ENCODE data around the gene CMC1. TPM values are rescaled to one million over a fixed set of nuclear protein-coding genes. Genes with fewer than 3 reads are reported as not detected.

Gene CMC1
- total RNA-seq, 1 donor from 2014 or later, result 11.8 TPM

DNA sequence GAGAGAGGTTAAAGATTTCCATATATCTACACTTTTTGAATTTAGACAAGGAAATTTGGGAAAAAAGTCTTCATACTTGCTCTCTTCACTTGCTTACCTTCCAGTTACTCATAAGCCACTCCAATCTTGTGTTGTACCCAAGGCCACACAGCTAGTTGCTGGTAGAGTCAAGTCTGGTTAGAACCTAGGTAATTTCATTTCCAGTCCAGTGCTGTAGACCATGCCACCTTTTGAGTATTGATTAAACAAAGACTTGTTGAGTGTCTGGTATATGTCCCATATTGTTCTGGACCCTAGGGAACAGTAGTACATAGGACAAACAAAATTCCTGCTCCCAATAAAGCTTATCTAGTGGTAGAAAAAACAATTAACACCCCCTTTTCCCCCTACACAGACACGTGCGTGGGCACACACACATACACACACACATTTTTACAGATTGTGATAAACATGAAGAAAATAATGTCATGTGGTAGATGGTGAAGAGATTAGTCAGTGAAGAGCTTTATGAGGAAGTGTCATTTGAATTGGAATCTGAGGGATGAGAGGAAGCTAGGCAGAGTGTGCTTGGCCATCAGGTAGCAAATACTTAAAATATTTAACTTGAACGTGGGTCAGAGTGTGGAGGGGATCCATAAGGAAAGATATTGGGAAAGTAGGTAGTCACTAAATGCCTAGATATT lies 2.1 kb downstream of the CMC1 start:
- no peak overlapping the region for H3K27ac Mint-ChIP-seq (ENCODE audit: unreplicated experiment)
- H3K4me1 Mint-ChIP-seq (ENCODE audit: unreplicated experiment), result peaks cover 16% of the 10 kb centered on the region
- H3K4me3 Mint-ChIP-seq (ENCODE audit: unreplicated experiment), result peak overlapping the region; percentile 18
- no peaks in the 10 kb centered on the region for H3K9me3 Mint-ChIP-seq (ENCODE audit: unreplicated experiment)
- no peaks in the 10 kb centered on the region for H3K36me3 Mint-ChIP-seq (ENCODE audit: unreplicated experiment)
- TF ChIP-seq, protein P1, sequence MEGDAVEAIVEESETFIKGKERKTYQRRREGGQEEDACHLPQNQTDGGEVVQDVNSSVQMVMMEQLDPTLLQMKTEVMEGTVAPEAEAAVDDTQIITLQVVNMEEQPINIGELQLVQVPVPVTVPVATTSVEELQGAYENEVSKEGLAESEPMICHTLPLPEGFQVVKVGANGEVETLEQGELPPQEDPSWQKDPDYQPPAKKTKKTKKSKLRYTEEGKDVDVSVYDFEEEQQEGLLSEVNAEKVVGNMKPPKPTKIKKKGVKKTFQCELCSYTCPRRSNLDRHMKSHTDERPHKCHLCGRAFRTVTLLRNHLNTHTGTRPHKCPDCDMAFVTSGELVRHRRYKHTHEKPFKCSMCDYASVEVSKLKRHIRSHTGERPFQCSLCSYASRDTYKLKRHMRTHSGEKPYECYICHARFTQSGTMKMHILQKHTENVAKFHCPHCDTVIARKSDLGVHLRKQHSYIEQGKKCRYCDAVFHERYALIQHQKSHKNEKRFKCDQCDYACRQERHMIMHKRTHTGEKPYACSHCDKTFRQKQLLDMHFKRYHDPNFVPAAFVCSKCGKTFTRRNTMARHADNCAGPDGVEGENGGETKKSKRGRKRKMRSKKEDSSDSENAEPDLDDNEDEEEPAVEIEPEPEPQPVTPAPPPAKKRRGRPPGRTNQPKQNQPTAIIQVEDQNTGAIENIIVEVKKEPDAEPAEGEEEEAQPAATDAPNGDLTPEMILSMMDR (IDR thresholded peaks at IDR 0.05), result no peak
- H3K27me3 Mint-ChIP-seq (ENCODE audit: unreplicated experiment), result peaks cover 7% of the 10 kb centered on the region
- DNase-seq (ENCODE audit: extremely low spot score, unreplicated experiment), result no peak

DNA sequence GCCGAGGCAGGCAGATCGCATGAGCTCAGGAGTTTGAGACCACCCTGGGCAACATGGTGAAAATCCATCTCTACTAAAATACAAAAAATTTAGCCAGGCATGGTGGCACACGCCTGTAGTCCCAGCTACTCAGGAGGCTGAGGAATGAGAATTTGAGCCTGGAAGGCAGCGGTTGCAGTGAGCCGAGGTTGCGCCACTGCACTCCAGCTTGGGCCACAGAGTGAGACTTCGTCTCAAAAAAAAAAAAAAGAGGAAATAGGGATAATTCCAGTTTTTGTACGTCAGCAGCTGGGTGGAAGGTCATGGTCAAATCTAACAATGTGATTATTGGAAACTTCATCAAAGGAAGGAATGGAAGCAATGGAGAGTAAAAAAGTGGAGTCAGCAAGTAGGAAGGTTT lies 3.1 kb downstream of the CMC1 start:
- Mint-ChIP-seq H3K9me3 (ENCODE audit: unreplicated experiment) (no peaks in the 10 kb centered on the region), H3K4me3 (ENCODE audit: unreplicated experiment) (no peak overlapping the region), H3K27ac (ENCODE audit: unreplicated experiment) (no peak overlapping the region), H3K27me3 (ENCODE audit: unreplicated experiment) (no peaks in the 10 kb centered on the region), H3K4me1 (ENCODE audit: unreplicated experiment) (peaks cover 16% of the 10 kb centered on the region), H3K36me3 (ENCODE audit: unreplicated experiment) (no peaks in the 10 kb centered on the region)
- DNase-seq (ENCODE audit: extremely low spot score, unreplicated experiment), result no peak
- TF ChIP-seq, protein P1 (IDR thresholded peaks at IDR 0.05), result no peak

DNA sequence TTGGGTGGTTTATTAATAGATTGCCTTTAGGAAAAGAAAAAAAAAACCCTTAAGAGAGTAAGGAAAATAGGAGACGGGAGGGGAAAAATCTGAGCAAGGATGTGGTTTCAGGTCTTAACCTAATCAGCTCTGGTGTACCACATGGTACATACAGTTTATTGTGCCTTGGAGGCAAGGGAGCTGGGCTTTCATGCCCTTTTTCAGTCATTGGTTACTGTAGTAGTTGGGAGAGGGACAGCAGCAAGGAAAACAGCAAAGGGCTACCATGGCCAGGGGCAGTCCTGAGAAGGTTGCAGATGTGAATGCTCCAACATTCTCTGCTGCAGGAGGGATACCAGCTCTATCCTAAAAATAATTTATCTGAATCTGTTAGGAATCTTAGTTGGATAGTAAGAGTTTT lies 5.9 kb downstream of the CMC1 start:
- Mint-ChIP-seq H3K9me3 (ENCODE audit: unreplicated experiment) (no peaks in the 10 kb centered on the region), H3K27me3 (ENCODE audit: unreplicated experiment) (no peaks in the 10 kb centered on the region), H3K27ac (ENCODE audit: unreplicated experiment) (no peak overlapping the region), H3K4me3 (ENCODE audit: unreplicated experiment) (no peak overlapping the region), H3K36me3 (ENCODE audit: unreplicated experiment) (no peaks in the 10 kb centered on the region), H3K4me1 (ENCODE audit: unreplicated experiment) (peaks cover 7% of the 10 kb centered on the region)
- TF ChIP-seq, protein P1 (IDR thresholded peaks at IDR 0.05), result no peak
- DNase-seq (ENCODE audit: extremely low spot score, unreplicated experiment), result no peak

DNA sequence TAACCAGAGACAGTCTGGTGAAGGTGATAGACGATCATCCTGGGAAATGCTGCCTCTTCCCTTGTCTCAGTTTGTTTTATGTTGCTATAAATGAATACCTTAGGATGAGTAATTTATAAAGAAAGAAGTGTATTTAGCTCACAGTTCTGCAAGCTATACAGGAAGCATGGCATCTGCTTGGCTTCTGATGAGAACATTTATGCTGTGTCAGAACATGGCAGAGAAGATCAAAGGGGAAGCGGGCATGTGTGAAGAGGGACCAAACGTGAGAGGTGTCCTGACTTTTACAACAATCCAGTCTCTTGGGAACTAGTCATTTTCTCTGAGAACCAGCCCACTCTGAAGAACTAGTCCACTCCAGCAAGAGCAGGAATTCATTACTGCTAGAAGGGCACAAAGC lies 9.6 kb downstream of the CMC1 start:
- Mint-ChIP-seq H3K27me3 (ENCODE audit: unreplicated experiment) (no peaks in the 10 kb centered on the region), H3K4me1 (ENCODE audit: unreplicated experiment) (peaks cover 1% of the 10 kb centered on the region), H3K36me3 (ENCODE audit: unreplicated experiment) (no peaks in the 10 kb centered on the region), H3K4me3 (ENCODE audit: unreplicated experiment) (no peak overlapping the region), H3K9me3 (ENCODE audit: unreplicated experiment) (no peaks in the 10 kb centered on the region), H3K27ac (ENCODE audit: unreplicated experiment) (no peak overlapping the region)
- DNase-seq (ENCODE audit: extremely low spot score, unreplicated experiment), result no peak
- TF ChIP-seq, protein P1 (IDR thresholded peaks at IDR 0.05), result no peak

DNA sequence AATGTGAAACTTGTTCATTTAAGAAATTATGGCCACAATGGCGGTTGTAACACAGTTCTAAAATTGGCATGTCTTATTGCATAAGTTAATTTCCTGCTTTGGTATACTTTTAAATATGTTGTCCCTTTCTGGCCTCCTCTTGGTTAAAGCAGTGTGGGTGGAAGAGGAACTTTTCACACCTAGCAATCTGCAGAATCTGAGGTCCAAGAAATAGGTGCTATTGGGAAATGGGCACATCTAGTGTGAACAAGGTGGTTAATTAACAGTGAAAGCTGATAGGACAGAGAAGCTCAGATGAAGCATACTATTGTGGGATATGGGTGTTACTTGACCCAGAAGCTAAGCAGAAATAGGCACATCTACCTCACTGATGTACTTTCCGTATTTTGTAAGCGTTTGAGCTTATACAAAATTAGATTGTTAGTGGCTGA lies 10.6 kb downstream of the CMC1 start:
- Mint-ChIP-seq H3K9me3 (ENCODE audit: unreplicated experiment) (no peaks in the 10 kb centered on the region), H3K27me3 (ENCODE audit: unreplicated experiment) (no peaks in the 10 kb centered on the region), H3K36me3 (ENCODE audit: unreplicated experiment) (no peaks in the 10 kb centered on the region), H3K4me1 (ENCODE audit: unreplicated experiment) (no peaks in the 10 kb centered on the region), H3K27ac (ENCODE audit: unreplicated experiment) (no peak overlapping the region), H3K4me3 (ENCODE audit: unreplicated experiment) (no peak overlapping the region)
- no peak for DNase-seq (ENCODE audit: extremely low spot score, unreplicated experiment)
- TF ChIP-seq, protein P1 (IDR thresholded peaks at IDR 0.05), result no peak
